ENCODE data around the gene MED29.

The MED29 gene

GRCh38 chr19:39433480-39434079 lies 42.4 kb downstream of the MED29 start:
- no peak for DNase-seq

GRCh38 chr19:39434123-39435076 lies 43.2 kb downstream of the MED29 start:
- DNase-seq = no peak

- peak; percentile 99 to 100 for DNase-seq
Observed at GRCh38 chr19:39435499-39436349, 44.5 kb downstream of the MED29 start, which contains the start of gene RPS16. RPS16 (minus strand) TSS chr19:39435949; CDS start chr19:39435895, 54 bp downstream.

GRCh38 chr19:39436350-39436716 lies 45.2 kb downstream of the MED29 start:
- DNase-seq = no peak

GRCh38 chr19:39438270-39438934 lies 47.2 kb downstream of the MED29 start:
- DNase-seq = no peak

- no peak for DNase-seq
Observed at GRCh38 chr19:39444598-39445195, 53.5 kb downstream of the MED29 start.

- DNase-seq = peak; percentile 97 to 98
Observed at GRCh38 chr19:39445196-39446111, 54.3 kb downstream of the MED29 start, which contains the start of gene SUPT5H. SUPT5H (plus strand) TSS chr19:39445582; CDS start chr19:39445891, 309 bp downstream.

GRCh38 chr19:39446365-39447084 lies 55.3 kb downstream of the MED29 start:
- no peak for DNase-seq

- DNase-seq = no peak
Observed at GRCh38 chr19:39448271-39448670, 57.1 kb downstream of the MED29 start.

GRCh38 chr19:39449116-39449797 lies 58.1 kb downstream of the MED29 start:
- no peak for DNase-seq

Data from activated CD4-positive, alpha-beta T cell treated with anti-CD3 and anti-CD28 coated beads for 4 hours (primary cell).